ENCODE data around the gene SMCO2.

The SMCO2 gene

GRCh38 chr12:27455589-27455988, 9.1 kb downstream of the SMCO2 start:
- Histone ChIP-seq H3F3A (ENCODE audit: insufficient read depth, low read length) (peaks cover 4% of the 10 kb centered on the region), H3K9ac (ENCODE audit: low read length) (no peak overlapping the region), H3K9me2 (replicated peaks; ENCODE audit: insufficient read depth, low read length) (no peaks in the 10 kb centered on the region), H3K4me1 (ENCODE audit: low read length) (peaks cover 7% of the 10 kb centered on the region), H3K36me3 (replicated peaks; ENCODE audit: insufficient read depth, low read length) (no peaks in the 10 kb centered on the region), H3K79me2 (ENCODE audit: low read length) (no peaks in the 10 kb centered on the region), H3K9me3 (replicated peaks; ENCODE audit: insufficient read depth, low read length) (no peaks in the 10 kb centered on the region), H2AFZ (ENCODE audit: low read length) (no peak overlapping the region), H3K4me2 (ENCODE audit: low read depth, low read length) (no peak overlapping the region), H3K27me3 (replicated peaks; ENCODE audit: insufficient read depth, low read length) (no peaks in the 10 kb centered on the region), H4K20me1 (ENCODE audit: insufficient read depth, low read length) (no peaks in the 10 kb centered on the region), H3K27ac (ENCODE audit: low read length) (no peak overlapping the region), H3K4me3 (ENCODE audit: low read length) (no peak overlapping the region)
- DNase-seq = no peak
- TF ChIP-seq, protein P1, sequence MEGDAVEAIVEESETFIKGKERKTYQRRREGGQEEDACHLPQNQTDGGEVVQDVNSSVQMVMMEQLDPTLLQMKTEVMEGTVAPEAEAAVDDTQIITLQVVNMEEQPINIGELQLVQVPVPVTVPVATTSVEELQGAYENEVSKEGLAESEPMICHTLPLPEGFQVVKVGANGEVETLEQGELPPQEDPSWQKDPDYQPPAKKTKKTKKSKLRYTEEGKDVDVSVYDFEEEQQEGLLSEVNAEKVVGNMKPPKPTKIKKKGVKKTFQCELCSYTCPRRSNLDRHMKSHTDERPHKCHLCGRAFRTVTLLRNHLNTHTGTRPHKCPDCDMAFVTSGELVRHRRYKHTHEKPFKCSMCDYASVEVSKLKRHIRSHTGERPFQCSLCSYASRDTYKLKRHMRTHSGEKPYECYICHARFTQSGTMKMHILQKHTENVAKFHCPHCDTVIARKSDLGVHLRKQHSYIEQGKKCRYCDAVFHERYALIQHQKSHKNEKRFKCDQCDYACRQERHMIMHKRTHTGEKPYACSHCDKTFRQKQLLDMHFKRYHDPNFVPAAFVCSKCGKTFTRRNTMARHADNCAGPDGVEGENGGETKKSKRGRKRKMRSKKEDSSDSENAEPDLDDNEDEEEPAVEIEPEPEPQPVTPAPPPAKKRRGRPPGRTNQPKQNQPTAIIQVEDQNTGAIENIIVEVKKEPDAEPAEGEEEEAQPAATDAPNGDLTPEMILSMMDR (IDR thresholded peaks at IDR 0.05; ENCODE audit: low read length) = no peak
- TF ChIP-seq EZH2phosphoT487 (IDR thresholded peaks at IDR 0.05; ENCODE audit: low read length) = no peak
- no peak for TF ChIP-seq EZH2 (optimal IDR thresholded peaks at IDR 0.05; ENCODE audit: low read depth, low read length)

GRCh38 chr12:27456618-27457017, 10.1 kb downstream of the SMCO2 start:
- H3K79me2 ChIP-seq (ENCODE audit: low read length) = no peaks in the 10 kb centered on the region
- H3K9me2 ChIP-seq (replicated peaks; ENCODE audit: insufficient read depth, low read length) = no peaks in the 10 kb centered on the region
- no peaks in the 10 kb centered on the region for H3K36me3 ChIP-seq (replicated peaks; ENCODE audit: insufficient read depth, low read length)
- peaks cover 10% of the 10 kb centered on the region for H3K4me1 ChIP-seq (ENCODE audit: low read length)
- no peaks in the 10 kb centered on the region for H3K27me3 ChIP-seq (replicated peaks; ENCODE audit: insufficient read depth, low read length)
- H3K4me2 ChIP-seq (ENCODE audit: low read depth, low read length) = no peak overlapping the region
- H2AFZ ChIP-seq (ENCODE audit: low read length) = no peak overlapping the region
- H4K20me1 ChIP-seq (ENCODE audit: insufficient read depth, low read length) = no peaks in the 10 kb centered on the region
- no peak for TF ChIP-seq EZH2phosphoT487 (IDR thresholded peaks at IDR 0.05; ENCODE audit: low read length)
- TF ChIP-seq, protein P1 (IDR thresholded peaks at IDR 0.05; ENCODE audit: low read length) = no peak
- TF ChIP-seq EZH2 (optimal IDR thresholded peaks at IDR 0.05; ENCODE audit: low read depth, low read length) = no peak
- no peaks in the 10 kb centered on the region for H3K9me3 ChIP-seq (replicated peaks; ENCODE audit: insufficient read depth, low read length)
- H3F3A ChIP-seq (ENCODE audit: insufficient read depth, low read length) = peaks cover 4% of the 10 kb centered on the region
- no peak overlapping the region for H3K4me3 ChIP-seq (ENCODE audit: low read length)
- no peak overlapping the region for H3K9ac ChIP-seq (ENCODE audit: low read length)
- DNase-seq = no peak
- no peak overlapping the region for H3K27ac ChIP-seq (ENCODE audit: low read length)

- H3K9me2 ChIP-seq (replicated peaks; ENCODE audit: insufficient read depth, low read length) = no peaks in the 10 kb centered on the region
- H2AFZ ChIP-seq (ENCODE audit: low read length) = no peak overlapping the region
- H3F3A ChIP-seq (ENCODE audit: insufficient read depth, low read length) = peaks cover 4% of the 10 kb centered on the region
- no peak for TF ChIP-seq EZH2phosphoT487 (IDR thresholded peaks at IDR 0.05; ENCODE audit: low read length)
- TF ChIP-seq, protein P1 (IDR thresholded peaks at IDR 0.05; ENCODE audit: low read length) = no peak
- no peak for TF ChIP-seq EZH2 (optimal IDR thresholded peaks at IDR 0.05; ENCODE audit: low read depth, low read length)
- H3K9ac ChIP-seq (ENCODE audit: low read length) = no peak overlapping the region
- no peaks in the 10 kb centered on the region for H3K36me3 ChIP-seq (replicated peaks; ENCODE audit: insufficient read depth, low read length)
- H3K9me3 ChIP-seq (replicated peaks; ENCODE audit: insufficient read depth, low read length) = no peaks in the 10 kb centered on the region
- H3K79me2 ChIP-seq (ENCODE audit: low read length) = no peaks in the 10 kb centered on the region
- peak overlapping the region; percentile 5; the same call in 1 of the 2 replicates for H3K4me2 ChIP-seq (ENCODE audit: low read depth, low read length)
- H3K27me3 ChIP-seq (replicated peaks; ENCODE audit: insufficient read depth, low read length) = no peaks in the 10 kb centered on the region
- no peaks in the 10 kb centered on the region for H4K20me1 ChIP-seq (ENCODE audit: insufficient read depth, low read length)
- peaks cover 10% of the 10 kb centered on the region for H3K4me1 ChIP-seq (ENCODE audit: low read length)
- no peak overlapping the region for H3K4me3 ChIP-seq (ENCODE audit: low read length)
- no peak overlapping the region for H3K27ac ChIP-seq (ENCODE audit: low read length)
- peak; percentile 34 for DNase-seq
Observed at GRCh38 chr12:27460471-27460978, 14.0 kb downstream of the SMCO2 start.

Measured in MM.1S (cell line).